Measurements from ENCODE around the gene DROSHA.

GRCh38 chr5:31465291-31465690, 66.6 kb downstream of the DROSHA start:
- TF ChIP-seq CTCF (IDR thresholded peaks at IDR 0.05; ENCODE audit: low read length): no peak
- no peak for TF ChIP-seq EZH2 (optimal IDR thresholded peaks at IDR 0.05; ENCODE audit: low read depth, low read length)

Data from MM.1S (cell line).